NCI-H446 treated with DMSO at 0.1 percent for 48 hours (cell line): ENCODE results near the gene CCIN.
"Not testable (repeated sequence)": the region's sequence is repeated elsewhere in the genome, so short reads cannot be mapped to it uniquely, and the experiment has no call there.

Source experiments
- DNase-seq: peaks from one replicate; lab custom pipeline; 2025; lab: John Stamatoyannopoulos, UW

CCIN gene

DNA sequence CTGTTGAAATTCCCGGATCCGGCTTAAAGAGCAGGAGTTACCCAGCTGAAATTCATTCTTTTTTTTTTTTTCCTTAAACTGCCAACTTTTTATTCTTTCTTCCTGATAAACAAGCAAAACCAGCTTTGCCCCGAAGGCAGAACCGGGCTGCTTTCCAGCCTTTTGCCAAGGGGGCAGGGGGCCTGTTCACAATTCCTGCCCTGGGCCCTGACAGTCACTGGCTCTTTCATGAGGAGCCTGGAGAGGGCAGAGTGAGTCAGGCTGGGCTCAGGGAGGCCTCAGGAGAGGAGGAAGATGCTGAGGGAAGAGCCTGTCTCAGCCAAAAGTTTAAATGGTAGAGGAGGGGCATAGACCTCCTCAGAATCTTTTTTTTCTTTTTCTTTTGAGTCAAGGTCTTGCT is 27.9 kb upstream of the CCIN start:
- no peak for DNase-seq

- DNase-seq, result no peak
Measured at GRCh38 chr9:36141761-36142160, 27.4 kb upstream of the CCIN start.

DNA sequence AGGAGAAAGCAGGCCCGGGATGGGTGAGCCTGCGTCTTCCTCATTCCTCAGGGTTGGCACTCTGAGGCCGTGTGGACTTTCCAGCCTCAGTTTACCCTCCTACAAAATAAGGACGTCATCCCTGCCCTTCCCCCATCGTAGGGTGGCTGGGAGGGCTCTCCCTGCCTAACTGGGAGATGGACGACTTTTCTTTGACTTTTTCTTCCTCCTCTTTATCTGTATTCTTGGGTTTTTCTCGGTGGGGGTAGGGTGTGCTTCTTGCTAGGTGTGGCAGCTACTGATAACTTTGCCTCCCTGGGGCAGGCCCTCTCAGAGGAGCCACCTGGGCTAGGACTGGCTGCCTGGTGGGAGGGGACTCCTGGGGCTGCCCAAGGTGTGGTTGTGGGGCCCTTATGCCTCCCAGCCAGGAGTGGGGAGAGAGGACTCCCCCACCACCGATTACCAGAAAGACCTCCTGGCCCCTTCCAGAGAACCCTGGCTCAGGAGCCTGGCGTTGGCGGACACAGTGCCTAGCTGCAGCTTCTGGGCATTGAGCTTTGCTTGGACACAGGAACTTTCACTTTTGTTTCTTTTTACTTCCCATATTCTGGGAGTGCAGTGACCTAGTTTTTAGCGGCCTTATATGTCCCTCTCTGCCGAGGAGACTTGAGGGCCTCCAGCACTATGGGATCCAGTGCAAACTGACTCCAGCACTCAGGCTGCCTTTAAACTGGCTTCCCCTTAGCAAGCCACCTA is 26.5 kb upstream of the CCIN start:
- DNase-seq, result no peak

DNA sequence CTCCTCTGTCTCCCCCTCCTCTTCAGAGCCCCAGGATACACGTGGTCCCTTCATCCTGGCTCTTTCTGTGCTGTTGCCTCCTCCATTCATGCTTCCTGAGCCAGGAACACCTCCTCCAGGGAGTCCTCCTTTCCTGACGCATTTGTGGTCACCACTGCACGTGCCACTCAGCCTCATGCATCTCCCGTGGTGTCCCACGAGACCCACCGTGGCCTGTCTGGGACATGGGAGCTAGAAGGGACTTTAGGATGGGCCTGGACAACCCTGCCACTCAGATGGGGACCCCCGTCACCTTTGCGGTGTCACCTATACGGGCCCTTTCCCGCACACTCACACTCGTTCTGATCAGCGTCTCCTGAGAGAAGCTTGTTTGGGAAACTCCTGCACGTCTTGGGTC is 25.9 kb upstream of the CCIN start:
- no peak for DNase-seq

GRCh38 chr9:36144309-36145232 is 24.6 kb upstream of the CCIN start:
- no peak for DNase-seq

DNA sequence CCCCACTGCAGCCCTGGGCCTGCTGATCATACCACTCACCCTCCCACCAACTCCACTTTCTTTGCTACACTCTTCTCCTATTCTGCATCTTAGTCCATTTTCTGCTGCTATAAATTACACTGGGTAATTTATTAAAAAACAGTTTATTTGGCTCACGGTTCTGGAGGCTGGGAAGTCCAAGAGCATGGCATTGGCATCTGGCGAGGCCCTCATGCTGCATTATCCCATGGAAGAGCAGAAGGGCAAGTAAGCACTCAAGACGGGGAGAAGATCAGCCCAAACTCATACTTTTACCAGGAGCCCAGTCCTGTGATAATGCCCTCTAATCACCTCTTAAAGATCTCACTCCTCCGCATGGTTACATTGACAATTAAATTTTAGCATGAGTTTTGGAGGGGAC is 23.2 kb upstream of the CCIN start:
- no peak for DNase-seq

- no peak for DNase-seq
Measured at GRCh38 chr9:36146651-36147050, 22.5 kb upstream of the CCIN start.

DNA sequence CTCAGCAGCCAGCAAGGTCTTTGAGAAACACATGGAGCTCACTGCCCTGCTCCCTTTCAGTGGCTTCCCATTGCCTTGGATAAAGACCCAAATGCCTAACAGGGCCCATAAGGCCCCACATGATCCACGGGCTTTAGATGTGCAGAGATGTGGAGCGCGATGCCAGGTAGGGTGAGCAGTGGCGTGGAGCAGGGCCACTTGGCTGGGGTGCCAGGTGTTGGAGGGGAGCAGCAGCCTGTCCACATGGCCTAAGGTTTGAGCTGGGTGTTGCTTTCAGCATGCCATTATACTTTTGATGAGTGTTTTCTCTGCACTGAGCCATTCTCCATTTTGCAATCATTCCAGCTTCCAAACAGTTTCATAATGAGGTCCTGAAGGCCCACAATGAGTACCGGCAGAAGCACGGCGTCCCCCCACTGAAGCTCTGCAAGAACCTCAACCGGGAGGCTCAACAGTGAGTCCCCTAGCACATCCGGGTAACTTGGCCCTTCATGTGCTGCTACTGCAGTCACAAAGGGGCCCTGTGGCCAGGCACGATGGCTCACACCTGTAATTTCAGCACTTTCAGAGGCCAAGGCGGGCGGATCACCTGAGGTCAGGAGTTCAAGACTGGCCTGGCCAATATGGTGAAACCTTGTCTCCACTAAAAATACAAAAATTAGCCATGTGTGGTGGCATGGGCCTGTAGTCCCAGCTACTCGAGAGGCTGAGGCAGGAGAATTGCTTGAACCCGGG is 21.6 kb upstream of the CCIN start:
- DNase-seq, result no peak

GRCh38 chr9:36148311-36149051 is 20.7 kb upstream of the CCIN start:
- peak; percentile 72 for DNase-seq

- no peak for DNase-seq
Measured at GRCh38 chr9:36149197-36149596, 20.0 kb upstream of the CCIN start.

- no peak for DNase-seq
Measured at GRCh38 chr9:36150574-36151315, 18.4 kb upstream of the CCIN start.

- no peak for DNase-seq
Measured at GRCh38 chr9:36151316-36152210, 17.6 kb upstream of the CCIN start.

- DNase-seq, result no peak
Measured at GRCh38 chr9:36152741-36153438, 16.3 kb upstream of the CCIN start.

DNA sequence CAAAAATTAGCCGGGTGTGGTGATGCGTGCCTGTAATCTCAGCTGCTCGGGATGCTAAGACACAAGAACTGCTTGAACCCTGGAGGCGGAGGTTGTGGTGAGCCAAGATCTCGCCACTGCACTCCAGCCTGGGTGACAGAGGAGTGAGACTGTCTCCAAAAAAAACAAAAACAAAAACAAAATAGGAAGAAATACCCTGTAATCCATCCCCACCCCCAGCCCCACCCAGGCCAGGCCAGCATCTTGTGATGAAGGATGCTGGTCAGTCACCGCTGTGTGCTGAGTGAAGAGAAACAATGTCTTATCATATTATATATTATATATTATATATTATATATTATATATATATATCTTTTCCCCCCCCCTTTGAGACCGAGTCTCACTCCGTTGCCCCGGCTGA is 15.4 kb upstream of the CCIN start:
- no peak for DNase-seq

DNA sequence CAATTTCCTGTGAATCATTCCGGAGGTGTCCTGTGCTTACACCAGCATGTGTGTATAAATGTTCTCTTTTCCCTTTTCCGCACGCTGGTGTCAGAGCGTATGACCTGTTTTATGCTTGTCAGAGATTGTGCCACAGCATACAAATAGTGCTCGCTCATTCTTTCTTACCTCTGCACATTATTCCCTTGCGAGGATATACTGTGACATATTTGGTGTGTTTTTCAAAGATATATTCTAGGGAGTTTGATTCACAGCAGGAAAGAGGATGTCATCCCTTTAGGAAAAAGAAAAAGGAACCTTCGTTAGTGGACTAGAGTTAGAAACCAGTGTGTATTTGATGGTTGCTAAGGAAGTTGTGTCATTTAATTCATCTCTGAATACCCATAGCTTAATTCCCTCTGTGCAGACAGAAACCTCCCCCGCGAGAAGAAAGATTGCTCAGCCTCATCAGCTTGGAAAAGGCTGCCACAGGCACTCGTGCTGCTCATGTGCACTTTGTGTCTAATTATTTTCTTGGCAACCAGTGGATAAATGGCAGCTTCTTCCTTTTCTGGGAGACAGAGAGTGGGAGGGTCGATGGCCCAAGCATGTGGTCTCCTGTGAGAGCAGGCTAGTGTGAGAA is 14.7 kb upstream of the CCIN start:
- peak; percentile 30 for DNase-seq

GRCh38 chr9:36156116-36156515 is 13.1 kb upstream of the CCIN start:
- DNase-seq, result no peak

- peak; percentile 17 for DNase-seq
Measured at GRCh38 chr9:36158122-36158521, 11.1 kb upstream of the CCIN start.

GRCh38 chr9:36158917-36159316 is 10.3 kb upstream of the CCIN start:
- no peak for DNase-seq

GRCh38 chr9:36159509-36159908 is 9.7 kb upstream of the CCIN start:
- DNase-seq, result not testable (repeated sequence)
